Measurements from ENCODE around the gene TLCD3B.

The TLCD3B gene

GRCh38 chr16:30076276-30076791 lies 45.3 kb upstream of the TLCD3B start:
- no peak for TF ChIP-seq YY1 (IDR thresholded peaks at IDR 0.05; ENCODE audit: low read depth)
- TF ChIP-seq CEBPB (IDR thresholded peaks at IDR 0.05): no peak
- TF ChIP-seq EGR1 (IDR thresholded peaks at IDR 0.05): peak; percentile 17; the same call in 1 of the 2 replicates
- TF ChIP-seq NFIC (IDR thresholded peaks at IDR 0.05): no peak
- TF ChIP-seq MAX (IDR thresholded peaks at IDR 0.05): no peak
- no peak for TF ChIP-seq EP300 (IDR thresholded peaks at IDR 0.05; ENCODE audit: borderline replicate concordance)

DNA sequence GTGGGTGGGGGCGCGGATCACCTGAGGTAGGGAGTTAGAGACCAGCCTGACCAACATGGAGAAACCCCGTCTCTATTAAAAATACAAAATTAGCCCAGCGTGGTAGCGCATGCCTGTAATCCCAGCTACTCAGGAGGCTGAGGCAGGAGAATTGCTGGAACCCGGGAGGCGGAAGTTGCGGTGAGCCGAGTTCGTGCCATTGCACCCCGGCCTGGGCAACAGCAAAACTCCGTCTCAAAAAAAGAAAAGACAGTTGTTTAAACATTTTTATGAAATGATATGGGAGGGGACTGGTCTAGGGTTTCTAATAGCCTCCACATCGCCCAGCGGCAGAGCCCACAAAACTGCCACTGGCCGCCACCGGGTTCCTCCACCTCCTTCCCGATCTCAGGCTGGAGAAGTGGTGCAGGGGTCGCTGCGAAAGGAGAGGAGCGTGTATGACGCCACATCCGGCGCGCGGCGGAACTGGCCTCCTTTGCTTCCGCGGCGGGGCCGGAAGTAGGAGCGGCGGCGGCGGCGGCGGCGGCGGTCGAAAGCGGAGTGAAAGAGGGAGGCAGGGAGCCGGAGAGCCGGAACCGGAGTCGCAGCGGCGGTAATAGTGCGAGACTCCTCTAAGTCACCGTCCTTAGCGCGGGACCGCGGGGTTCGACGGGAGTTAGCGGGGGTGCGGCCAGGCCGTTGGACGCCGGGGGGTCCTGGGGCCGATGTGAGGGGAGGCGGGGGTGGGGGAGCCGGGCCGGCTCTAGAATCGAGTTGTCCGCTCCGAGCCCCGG lies 44.6 kb upstream of the TLCD3B start, which contains the start of gene PPP4C:
PPP4C (plus strand) TSS at position 492 of the 773 bp plus-strand sequence. CDS start 384 bp downstream, outside the sequence.
- TF ChIP-seq EGR1 (IDR thresholded peaks at IDR 0.05): no peak
- peak; percentile 52 for TF ChIP-seq MAX (IDR thresholded peaks at IDR 0.05)
- TF ChIP-seq FOXM1 (IDR thresholded peaks at IDR 0.05; ENCODE audit: borderline replicate concordance, low read depth): 0 out of 2 replicates have a peak, but pooled peaks have one; percentile 34
- TF ChIP-seq TAF1 (IDR thresholded peaks at IDR 0.05; ENCODE audit: low read depth): peak; percentile 77
- no peak for TF ChIP-seq USF1 (IDR thresholded peaks at IDR 0.05)
- TF ChIP-seq RAD21 (IDR thresholded peaks at IDR 0.05; ENCODE audit: low read depth): no peak
- no peak for TF ChIP-seq CEBPB (IDR thresholded peaks at IDR 0.05)
- peak; percentile 30; the same call in 1 of the 2 replicates for TF ChIP-seq TCF12 (IDR thresholded peaks at IDR 0.05; ENCODE audit: low read depth)
- peak; percentile 46; the same call in 1 of the 2 replicates for TF ChIP-seq ZBTB7A (IDR thresholded peaks at IDR 0.05; ENCODE audit: low read depth)
- TF ChIP-seq EP300 (IDR thresholded peaks at IDR 0.05; ENCODE audit: borderline replicate concordance): peak; percentile 78
- TF ChIP-seq NFIC (IDR thresholded peaks at IDR 0.05): no peak
- TF ChIP-seq, protein P1, sequence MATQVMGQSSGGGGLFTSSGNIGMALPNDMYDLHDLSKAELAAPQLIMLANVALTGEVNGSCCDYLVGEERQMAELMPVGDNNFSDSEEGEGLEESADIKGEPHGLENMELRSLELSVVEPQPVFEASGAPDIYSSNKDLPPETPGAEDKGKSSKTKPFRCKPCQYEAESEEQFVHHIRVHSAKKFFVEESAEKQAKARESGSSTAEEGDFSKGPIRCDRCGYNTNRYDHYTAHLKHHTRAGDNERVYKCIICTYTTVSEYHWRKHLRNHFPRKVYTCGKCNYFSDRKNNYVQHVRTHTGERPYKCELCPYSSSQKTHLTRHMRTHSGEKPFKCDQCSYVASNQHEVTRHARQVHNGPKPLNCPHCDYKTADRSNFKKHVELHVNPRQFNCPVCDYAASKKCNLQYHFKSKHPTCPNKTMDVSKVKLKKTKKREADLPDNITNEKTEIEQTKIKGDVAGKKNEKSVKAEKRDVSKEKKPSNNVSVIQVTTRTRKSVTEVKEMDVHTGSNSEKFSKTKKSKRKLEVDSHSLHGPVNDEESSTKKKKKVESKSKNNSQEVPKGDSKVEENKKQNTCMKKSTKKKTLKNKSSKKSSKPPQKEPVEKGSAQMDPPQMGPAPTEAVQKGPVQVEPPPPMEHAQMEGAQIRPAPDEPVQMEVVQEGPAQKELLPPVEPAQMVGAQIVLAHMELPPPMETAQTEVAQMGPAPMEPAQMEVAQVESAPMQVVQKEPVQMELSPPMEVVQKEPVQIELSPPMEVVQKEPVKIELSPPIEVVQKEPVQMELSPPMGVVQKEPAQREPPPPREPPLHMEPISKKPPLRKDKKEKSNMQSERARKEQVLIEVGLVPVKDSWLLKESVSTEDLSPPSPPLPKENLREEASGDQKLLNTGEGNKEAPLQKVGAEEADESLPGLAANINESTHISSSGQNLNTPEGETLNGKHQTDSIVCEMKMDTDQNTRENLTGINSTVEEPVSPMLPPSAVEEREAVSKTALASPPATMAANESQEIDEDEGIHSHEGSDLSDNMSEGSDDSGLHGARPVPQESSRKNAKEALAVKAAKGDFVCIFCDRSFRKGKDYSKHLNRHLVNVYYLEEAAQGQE (IDR thresholded peaks at IDR 0.05; ENCODE audit: low read depth): no peak
- peak; percentile 14; the same call in 1 of the 2 replicates for TF ChIP-seq YY1 (IDR thresholded peaks at IDR 0.05; ENCODE audit: low read depth)
- no peak for TF ChIP-seq TEAD4 (IDR thresholded peaks at IDR 0.05)
- TF ChIP-seq CREB1 (IDR thresholded peaks at IDR 0.05; ENCODE audit: low read depth): peak; percentile 85

GRCh38 chr16:30070490-30070889 lies 39.4 kb upstream of the TLCD3B start:
- no peak for TF ChIP-seq NFIC (IDR thresholded peaks at IDR 0.05)
- TF ChIP-seq, protein P1 (IDR thresholded peaks at IDR 0.05; ENCODE audit: low read depth): no peak
- TF ChIP-seq EGR1 (IDR thresholded peaks at IDR 0.05): no peak
- no peak for TF ChIP-seq EP300 (IDR thresholded peaks at IDR 0.05; ENCODE audit: borderline replicate concordance)
- TF ChIP-seq TAF1 (IDR thresholded peaks at IDR 0.05; ENCODE audit: low read depth): no peak
- TF ChIP-seq TEAD4 (IDR thresholded peaks at IDR 0.05): no peak
- TF ChIP-seq CREB1 (IDR thresholded peaks at IDR 0.05; ENCODE audit: low read depth): no peak
- TF ChIP-seq USF1 (IDR thresholded peaks at IDR 0.05): no peak
- TF ChIP-seq RAD21 (IDR thresholded peaks at IDR 0.05; ENCODE audit: low read depth): no peak
- no peak for TF ChIP-seq YY1 (IDR thresholded peaks at IDR 0.05; ENCODE audit: low read depth)
- no peak for TF ChIP-seq FOXM1 (IDR thresholded peaks at IDR 0.05; ENCODE audit: borderline replicate concordance, low read depth)
- TF ChIP-seq CEBPB (IDR thresholded peaks at IDR 0.05): no peak

GRCh38 chr16:30069611-30070462 lies 38.8 kb upstream of the TLCD3B start:
- no peak for TF ChIP-seq RAD21 (IDR thresholded peaks at IDR 0.05; ENCODE audit: low read depth)
- no peak for TF ChIP-seq CREB1 (IDR thresholded peaks at IDR 0.05; ENCODE audit: low read depth)
- no peak for TF ChIP-seq NFIC (IDR thresholded peaks at IDR 0.05)
- TF ChIP-seq ZBTB7A (IDR thresholded peaks at IDR 0.05; ENCODE audit: low read depth): no peak
- no peak for TF ChIP-seq CEBPB (IDR thresholded peaks at IDR 0.05)
- no peak for TF ChIP-seq USF1 (IDR thresholded peaks at IDR 0.05)
- TF ChIP-seq TAF1 (IDR thresholded peaks at IDR 0.05; ENCODE audit: low read depth): no peak
- TF ChIP-seq TCF12 (IDR thresholded peaks at IDR 0.05; ENCODE audit: low read depth): no peak
- no peak for TF ChIP-seq EGR1 (IDR thresholded peaks at IDR 0.05)
- TF ChIP-seq TEAD4 (IDR thresholded peaks at IDR 0.05): no peak
- TF ChIP-seq MAX (IDR thresholded peaks at IDR 0.05): no peak
- no peak for TF ChIP-seq YY1 (IDR thresholded peaks at IDR 0.05; ENCODE audit: low read depth)
- TF ChIP-seq, protein P1 (IDR thresholded peaks at IDR 0.05; ENCODE audit: low read depth): no peak
- TF ChIP-seq EP300 (IDR thresholded peaks at IDR 0.05; ENCODE audit: borderline replicate concordance): no peak
